Neural crest cell (in vitro differentiated cells): Measurements from ENCODE around the gene PRICKLE2. TPM values are rescaled to one million over a fixed set of nuclear protein-coding genes. Genes with fewer than 3 reads are reported as not detected.

ENCODE experiments used
- DNase-seq: peaks from one replicate; pipeline ENCODE4 v3.0.0; 2021; ENCODE audit warnings: low read depth, mixed read lengths, low spot score
- H3K27ac Mint-ChIP-seq: one replicate; pipeline ENCODE4 v1.8.0; 2021; ENCODE audit warnings: mild to moderate bottlenecking, mixed read lengths; ENCODE audit not compliant: unreplicated experiment
- H3K27me3 Mint-ChIP-seq: 2 replicates; pipeline ENCODE4 v1.8.0; 2021; ENCODE audit warnings: low read depth, mild to moderate bottlenecking, mixed read lengths
- H3K36me3 Mint-ChIP-seq: 2 replicates; pipeline ENCODE4 v1.8.0; 2021; ENCODE audit warnings: low read depth, mild to moderate bottlenecking, mixed read lengths
- H3K4me1 Mint-ChIP-seq: 2 replicates; pipeline ENCODE4 v1.8.0; 2021; ENCODE audit warnings: mixed read lengths
- H3K4me3 Mint-ChIP-seq: one replicate; pipeline ENCODE4 v1.8.0; 2021; ENCODE audit warnings: mild to moderate bottlenecking, mixed read lengths
- H3K9me3 Mint-ChIP-seq: 2 replicates; pipeline ENCODE4 v1.8.0; 2021; ENCODE audit warnings: mixed read lengths
- CTCF ChIP-seq: fragments of 200-600 bp; sonication (generic); conservative IDR thresholded peaks from 2 replicates; pipeline ENCODE4 v1.5.0; 2021; ENCODE audit warnings: antibody characterized with exemption, mild to moderate bottlenecking
- total RNA-seq: library from RNA; stranded (reverse); gene quantifications from 2 replicates; pipeline ENCODE4 v1.2.1, GENCODE V29; 2021

PRICKLE2 gene
- total RNA-seq, 1 donor from 2014 or later, result 11.8 TPM

DNA sequence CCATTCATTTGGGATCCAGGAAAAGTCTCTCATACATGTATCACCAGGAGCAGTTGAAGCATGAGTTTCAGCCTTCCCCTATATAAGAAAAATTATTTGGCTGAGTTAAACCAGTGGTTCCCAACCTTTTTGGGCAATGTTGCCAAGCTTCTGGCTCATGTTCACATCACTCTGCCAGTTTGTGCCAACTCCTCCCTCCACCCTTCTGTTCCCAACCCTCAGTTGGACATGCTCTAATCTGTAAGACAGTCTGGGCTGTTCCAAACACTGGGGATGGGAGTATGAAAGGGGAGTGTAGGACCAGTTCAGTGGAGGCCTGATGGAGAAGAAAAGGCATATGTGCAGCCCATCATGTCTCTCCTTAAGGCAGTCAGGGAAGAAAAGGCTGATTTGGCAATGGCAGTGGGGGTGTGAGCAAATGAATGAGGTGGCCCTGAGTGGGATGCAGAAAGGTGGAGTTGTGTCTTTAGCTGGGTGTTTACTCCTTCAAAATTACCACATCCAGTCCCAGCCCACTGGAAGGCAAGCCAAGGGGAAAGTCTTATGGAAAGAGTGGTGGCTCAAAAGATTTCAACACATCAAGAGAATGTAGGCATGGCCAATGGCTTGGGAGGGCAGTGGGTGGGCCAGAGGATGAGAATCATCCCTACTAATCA lies 32.0 kb upstream of the PRICKLE2 start:
- no peak for TF ChIP-seq CTCF
- H3K36me3 Mint-ChIP-seq, result peaks cover 2% of the 10 kb centered on the region
- peaks cover 24% of the 10 kb centered on the region for H3K4me1 Mint-ChIP-seq
- DNase-seq, result no peak
- H3K27me3 Mint-ChIP-seq, result no peaks in the 10 kb centered on the region
- peaks cover 9% of the 10 kb centered on the region for H3K9me3 Mint-ChIP-seq
- H3K27ac Mint-ChIP-seq, result peak overlapping the region; percentile 3
- no peak overlapping the region for H3K4me3 Mint-ChIP-seq

DNA sequence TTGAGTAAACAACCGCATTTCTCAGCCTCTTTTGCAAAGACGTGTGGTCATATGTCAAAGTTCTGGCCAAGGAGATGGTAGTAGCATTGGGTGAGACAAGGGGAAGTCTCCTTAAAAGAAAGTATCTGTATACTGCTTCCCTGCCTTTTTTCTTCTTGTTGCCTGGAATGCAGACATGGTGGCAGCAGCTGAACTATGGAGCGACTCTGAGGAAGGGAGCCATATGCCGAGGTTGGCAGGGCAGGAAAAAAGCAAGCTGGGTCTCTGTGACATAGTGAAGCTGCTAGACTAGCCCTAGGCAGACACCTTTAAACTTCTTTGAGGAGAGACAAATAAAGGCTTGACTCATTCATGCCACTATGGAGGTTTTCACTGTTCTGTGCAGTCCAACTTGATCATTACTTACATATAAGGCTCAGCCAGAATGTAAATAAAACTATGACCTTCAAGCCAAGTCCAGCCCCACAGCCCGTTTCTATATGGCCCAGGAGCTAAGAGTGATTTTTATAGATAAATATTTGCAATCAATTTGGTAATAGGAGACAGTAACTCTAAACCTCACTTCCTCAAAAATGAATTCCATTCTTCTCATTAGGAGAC lies 30.6 kb upstream of the PRICKLE2 start:
- DNase-seq, result no peak
- Mint-ChIP-seq H3K27ac (no peak overlapping the region), H3K4me1 (peaks cover 16% of the 10 kb centered on the region), H3K9me3 (peaks cover 9% of the 10 kb centered on the region), H3K27me3 (no peaks in the 10 kb centered on the region), H3K4me3 (no peak overlapping the region), H3K36me3 (peaks cover 2% of the 10 kb centered on the region)
- no peak for TF ChIP-seq CTCF

- Mint-ChIP-seq H3K27ac (no peak overlapping the region), H3K9me3 (peaks cover 9% of the 10 kb centered on the region), H3K27me3 (no peaks in the 10 kb centered on the region), H3K4me3 (no peak overlapping the region), H3K4me1 (peaks cover 2% of the 10 kb centered on the region), H3K36me3 (peaks cover 2% of the 10 kb centered on the region)
- no peak for DNase-seq
- no peak for TF ChIP-seq CTCF
Observed at GRCh38 chr3:64254443-64254842, 29.2 kb upstream of the PRICKLE2 start.

DNA sequence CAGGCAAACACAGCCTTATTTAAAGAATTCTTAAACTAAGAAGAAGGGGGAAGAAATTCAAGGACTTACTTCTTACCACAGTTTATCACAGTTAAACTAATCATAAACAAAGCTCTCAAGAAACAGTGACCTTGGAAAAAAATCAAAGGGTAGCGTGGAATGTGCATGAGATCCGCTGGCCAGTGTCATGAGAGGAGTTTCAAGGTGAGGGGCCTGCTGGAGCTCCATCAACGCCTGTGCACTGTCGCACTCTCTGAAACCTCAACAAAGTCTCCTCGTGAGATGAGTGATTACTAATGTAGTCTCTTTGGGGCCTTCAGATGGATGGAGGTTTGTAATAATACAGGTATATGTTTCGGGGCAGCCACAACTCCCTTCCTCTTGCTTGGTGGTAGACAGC lies 28.4 kb upstream of the PRICKLE2 start:
- no peak for DNase-seq
- Mint-ChIP-seq H3K9me3 (peaks cover 12% of the 10 kb centered on the region), H3K27me3 (no peaks in the 10 kb centered on the region), H3K27ac (no peak overlapping the region), H3K4me1 (no peaks in the 10 kb centered on the region), H3K36me3 (peaks cover 2% of the 10 kb centered on the region), H3K4me3 (no peak overlapping the region)
- no peak for TF ChIP-seq CTCF

GRCh38 chr3:64251019-64251418 lies 25.8 kb upstream of the PRICKLE2 start:
- DNase-seq, result no peak
- no peaks in the 10 kb centered on the region for H3K36me3 Mint-ChIP-seq
- H3K4me1 Mint-ChIP-seq, result no peaks in the 10 kb centered on the region
- TF ChIP-seq CTCF, result no peak
- no peak overlapping the region for H3K4me3 Mint-ChIP-seq
- no peak overlapping the region for H3K27ac Mint-ChIP-seq
- peaks cover 3% of the 10 kb centered on the region for H3K9me3 Mint-ChIP-seq
- no peaks in the 10 kb centered on the region for H3K27me3 Mint-ChIP-seq
